Measurements from ENCODE around the gene CKMT2.

The CKMT2 gene

GRCh38 chr5:81219389-81219788 lies 13.7 kb upstream of the CKMT2 start:
- no peak for DNase-seq

- DNase-seq = no peak
These were observed 10.8 kb upstream of the CKMT2 start for GRCh38 chr5:81222285-81222684.

DNA sequence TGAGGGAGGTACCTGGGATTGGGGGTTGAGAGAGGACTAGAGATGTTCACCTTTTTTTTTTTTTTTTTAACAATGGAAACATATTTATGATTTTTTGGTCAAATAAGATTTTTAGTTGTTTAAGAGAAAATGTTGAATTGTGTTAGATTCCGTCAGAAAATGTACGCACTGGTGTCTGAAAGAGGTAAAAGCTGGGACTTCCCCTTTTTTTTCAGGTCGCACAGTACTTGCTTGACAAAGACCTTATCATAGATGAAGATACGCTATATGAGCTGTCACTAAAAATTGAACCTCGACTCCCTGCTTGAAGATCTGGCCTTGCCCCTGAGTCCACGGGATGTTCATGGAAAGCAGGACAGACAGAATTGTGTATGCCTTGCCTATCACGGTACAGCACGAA lies 7.7 kb upstream of the CKMT2 start:
- no peak for DNase-seq

DNA sequence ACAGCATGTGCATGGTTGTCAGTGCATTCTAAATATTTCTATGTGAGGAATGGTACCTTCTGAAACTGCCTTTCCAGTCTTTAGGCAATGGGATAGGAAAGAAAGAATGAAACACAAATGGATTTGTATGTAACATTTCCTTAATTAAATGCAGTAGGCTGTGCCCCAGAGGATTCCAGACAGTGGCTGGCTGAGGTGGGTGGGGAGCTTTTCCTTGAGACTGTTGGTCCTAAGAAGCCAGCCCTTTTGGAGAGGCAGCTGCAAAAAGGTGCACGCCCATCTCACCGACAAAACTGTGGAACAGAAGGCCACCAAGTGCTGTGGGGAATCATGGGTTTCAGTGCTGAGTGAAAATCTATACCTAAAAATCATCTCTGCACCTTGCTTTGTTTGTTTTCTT lies 6.8 kb upstream of the CKMT2 start:
- DNase-seq = no peak

GRCh38 chr5:81226949-81227348 lies 6.2 kb upstream of the CKMT2 start:
- DNase-seq = no peak

- no peak for DNase-seq
These were observed 5.0 kb upstream of the CKMT2 start for GRCh38 chr5:81228084-81228483.

DNA sequence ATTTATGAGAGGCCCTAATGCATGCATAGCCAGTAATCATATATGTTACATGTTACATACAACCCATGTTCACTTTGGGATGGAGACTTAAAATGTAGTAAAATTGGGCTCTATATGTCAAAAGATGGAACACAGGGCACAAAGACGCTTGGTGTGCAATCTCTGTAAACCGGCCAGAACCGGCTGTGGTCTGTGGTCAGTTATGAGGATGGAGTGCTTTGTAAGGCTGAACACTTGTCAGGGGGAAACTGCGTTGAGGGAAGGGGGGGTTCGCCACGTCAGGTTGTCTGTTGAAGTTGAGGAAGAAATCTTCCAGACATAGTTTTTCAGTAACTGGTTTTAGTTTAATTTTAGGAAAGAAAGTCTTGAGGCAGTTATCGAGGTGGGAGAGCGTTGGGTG lies 2.7 kb upstream of the CKMT2 start:
- no peak for DNase-seq

- no peak for DNase-seq
These were observed 550 bp upstream of the CKMT2 start for GRCh38 chr5:81232464-81233079.

- DNase-seq = no peak
These were observed 1.2 kb downstream of the CKMT2 start for GRCh38 chr5:81234299-81234698.

GRCh38 chr5:81234801-81235200 lies 1.7 kb downstream of the CKMT2 start:
- no peak for DNase-seq

DNA sequence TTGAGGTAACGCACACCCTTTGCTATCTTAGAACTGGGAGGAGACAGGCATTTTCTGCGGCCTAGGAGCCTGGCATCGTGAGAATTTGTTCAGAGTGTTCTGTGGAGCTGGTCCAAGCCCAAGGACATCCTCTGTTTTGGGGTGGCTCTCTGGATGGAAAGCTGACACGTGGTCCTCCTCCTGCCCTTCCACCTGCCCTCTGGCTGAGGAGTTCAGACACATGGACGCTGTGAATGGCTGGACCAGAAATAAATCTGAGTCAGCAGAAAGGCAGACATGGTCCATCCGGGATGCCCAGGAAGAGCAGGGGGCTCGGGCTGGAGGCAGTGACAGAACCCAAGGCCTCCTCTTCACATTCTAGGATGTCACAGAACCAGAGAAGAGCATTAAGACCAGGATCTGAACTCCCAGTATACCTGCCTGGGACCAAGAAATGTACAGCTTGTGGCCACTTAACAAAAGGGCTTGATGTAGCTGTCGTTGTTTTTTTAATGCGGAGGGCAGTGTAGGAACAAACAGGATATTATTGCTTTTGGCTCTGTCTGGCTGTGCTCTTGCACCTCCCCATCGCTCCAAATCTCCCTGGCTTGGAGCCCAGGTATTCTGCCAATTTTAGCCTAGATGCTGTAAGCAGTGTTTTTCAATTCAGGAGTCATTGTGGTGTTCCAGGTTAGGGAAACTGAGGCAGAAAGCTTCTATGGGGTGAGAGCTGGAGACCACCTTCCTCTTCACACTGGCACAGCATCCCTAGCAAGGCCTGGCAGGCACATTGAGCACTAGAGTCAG lies 2.4 kb downstream of the CKMT2 start:
- no peak for DNase-seq

GRCh38 chr5:81238460-81238859 lies 5.3 kb downstream of the CKMT2 start:
- no peak for DNase-seq

DNA sequence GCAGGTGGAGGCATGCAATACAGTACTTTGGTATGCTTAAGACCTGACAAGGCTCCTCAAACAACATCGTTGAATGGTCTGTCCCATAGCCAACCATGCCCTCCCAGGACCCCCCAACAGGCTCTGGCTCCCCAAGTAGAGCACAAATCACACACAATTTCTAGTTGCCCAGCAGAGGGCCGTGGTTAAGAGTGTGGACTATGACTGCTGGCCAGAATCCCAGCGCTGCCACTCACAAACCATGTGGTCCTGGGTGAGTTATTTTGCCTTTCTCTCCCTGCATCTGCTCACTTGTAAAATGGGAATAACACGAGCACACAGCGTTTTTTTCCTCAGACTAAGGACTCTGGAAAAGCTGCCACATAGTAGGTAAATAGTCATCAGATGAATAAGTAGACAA lies 6.5 kb downstream of the CKMT2 start:
- DNase-seq = no peak

- no peak for DNase-seq
These were observed 7.9 kb downstream of the CKMT2 start for GRCh38 chr5:81241001-81241400.

GRCh38 chr5:81241961-81242648 lies 9.0 kb downstream of the CKMT2 start:
- DNase-seq = no peak

- DNase-seq = no peak
These were observed 9.8 kb downstream of the CKMT2 start for GRCh38 chr5:81242906-81243436.

DNA sequence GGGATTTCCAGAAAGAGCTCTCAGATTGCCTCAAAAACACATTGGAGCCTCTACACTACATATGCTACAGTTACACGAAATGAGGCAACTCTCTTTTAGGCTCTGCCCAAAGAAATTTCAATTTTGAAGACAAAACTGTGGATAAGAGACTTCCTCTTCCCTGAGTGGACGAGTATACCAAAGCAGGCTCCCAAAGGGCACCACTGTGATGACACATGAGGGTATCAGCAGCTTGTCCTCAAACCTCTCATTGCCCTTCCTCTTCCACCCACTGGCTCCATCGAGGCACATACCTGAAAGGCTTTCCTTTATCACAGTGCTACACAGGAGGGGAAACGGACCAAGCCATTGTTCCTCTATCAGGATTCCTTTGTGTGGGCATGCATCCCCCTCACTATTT lies 11.3 kb downstream of the CKMT2 start:
- DNase-seq = no peak

DNA sequence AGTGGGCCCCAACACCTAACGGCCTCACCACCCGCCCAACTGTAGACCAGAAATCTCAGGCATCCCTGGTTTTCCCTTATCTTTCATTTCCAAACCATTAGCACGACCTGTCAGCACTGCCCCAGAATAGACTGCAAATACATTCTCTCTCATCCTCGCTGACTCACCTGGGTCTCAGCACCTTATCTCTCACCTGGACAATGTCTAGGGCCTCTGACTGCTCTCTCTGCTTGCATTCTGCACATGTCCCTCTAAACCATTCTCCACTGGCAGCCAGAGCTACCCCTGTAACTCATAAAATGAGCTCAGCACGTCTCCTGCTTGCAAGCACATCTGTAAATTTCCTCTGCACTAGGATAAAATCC lies 12.7 kb downstream of the CKMT2 start:
- DNase-seq = no peak

- DNase-seq = no peak
These were observed 13.6 kb downstream of the CKMT2 start for GRCh38 chr5:81246697-81247096.

DNA sequence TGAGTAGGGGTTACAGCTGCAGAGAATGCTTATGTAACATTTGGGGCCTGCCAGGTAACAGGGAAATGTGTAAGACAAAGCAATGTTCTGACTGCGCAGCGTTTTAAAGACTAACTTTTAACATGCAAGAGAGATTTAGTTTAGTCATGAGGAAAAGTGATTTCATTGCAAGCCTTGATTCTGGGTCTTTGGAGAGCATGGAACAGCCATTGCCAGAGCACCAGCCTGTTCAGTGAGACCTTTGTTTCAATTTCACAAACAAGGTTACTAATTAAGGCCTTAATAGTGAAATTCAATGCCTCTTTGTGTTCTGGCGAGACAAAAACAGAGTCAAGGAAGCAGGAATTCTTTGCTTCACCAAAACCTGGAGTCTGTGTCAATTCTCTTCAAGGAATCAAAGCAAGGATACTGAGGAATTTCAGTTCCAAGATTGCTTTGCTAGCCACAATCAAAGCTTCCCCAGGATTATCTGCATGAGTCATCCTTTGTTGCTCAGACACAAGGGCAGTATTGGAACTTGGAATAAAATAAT lies 14.4 kb downstream of the CKMT2 start:
- no peak for DNase-seq

DNA sequence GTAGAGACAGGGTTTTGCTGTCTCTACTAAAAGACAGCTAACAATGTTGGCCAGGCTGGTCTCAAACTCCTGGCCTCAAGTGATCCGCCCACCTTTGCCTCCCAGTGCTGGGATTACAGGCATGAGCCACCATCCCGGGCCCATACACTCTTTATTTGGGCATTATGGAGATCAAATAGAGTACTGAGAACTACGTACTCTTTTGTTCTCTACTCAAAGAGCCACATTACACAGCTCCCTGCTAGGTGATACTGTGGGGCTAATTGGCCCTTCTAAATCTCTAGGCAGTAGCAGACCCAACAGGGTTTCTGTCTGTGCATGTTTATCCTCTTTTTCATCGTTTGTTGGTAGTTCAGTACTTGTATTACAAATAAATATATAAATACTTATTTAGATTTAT lies 16.1 kb downstream of the CKMT2 start:
- DNase-seq = no peak

- no peak for DNase-seq
These were observed 16.9 kb downstream of the CKMT2 start for GRCh38 chr5:81250004-81250403.

DNA sequence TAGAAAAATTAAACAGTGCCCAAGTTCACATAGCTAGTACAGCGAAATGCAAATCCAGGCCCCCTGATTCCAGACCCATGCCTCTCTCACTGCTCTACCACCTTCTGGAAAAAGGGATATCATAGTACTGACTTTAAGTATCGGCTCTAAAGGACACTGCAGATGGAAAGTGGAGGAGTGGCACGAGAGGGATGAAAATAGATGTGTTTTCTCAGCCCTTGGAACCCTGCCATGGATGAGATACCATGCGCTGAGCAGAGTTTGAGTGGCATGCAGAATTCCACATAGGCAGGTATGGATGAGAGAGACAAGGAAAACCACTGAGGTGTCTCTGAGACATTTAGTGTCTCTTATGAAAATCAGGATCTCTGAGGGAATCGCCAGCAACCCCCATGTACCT lies 18.8 kb downstream of the CKMT2 start:
- no peak for DNase-seq

GRCh38 chr5:81252904-81253303 lies 19.8 kb downstream of the CKMT2 start:
- no peak for DNase-seq

Data from stimulated activated CD4-positive, alpha-beta T cell treated with anti-CD3 and anti-CD28 coated beads, Interleukin-2, amount 100 ng/mL, for 24 hours (primary cell).